SU-DHL-6 (cell line): ENCODE data around the gene ANKRD66.

Source experiments
- H2AFZ ChIP-seq: fragments of 200-600 bp; sonication (generic); 2 replicates; pipeline ENCODE4 v1.6.1; 2014; ENCODE audit warnings: low read depth, mild to moderate bottlenecking, moderate library complexity, mixed read lengths, antibody characterized with exemption, low read length; ENCODE audit not compliant: severe bottlenecking
- H3F3A ChIP-seq: fragments of 200-600 bp; shearing (Covaris generic); 2 replicates; pipeline ENCODE4 v1.6.0; 2016; ENCODE audit warnings: antibody characterized with exemption, mild to moderate bottlenecking; ENCODE audit not compliant: insufficient read depth
- H3K27ac ChIP-seq: fragments of 200-600 bp; sonication (generic); 2 replicates; pipeline ENCODE4 v1.5.1; 2016; ENCODE audit warnings: low read depth, mild to moderate bottlenecking, low read length, moderate library complexity, mixed read lengths
- H3K27me3 ChIP-seq: fragments of 200-600 bp; sonication (generic), shearing (Covaris generic); 2 replicates; pipeline ENCODE4 v1.6.0; 2014; ENCODE audit warnings: mild to moderate bottlenecking, low read length
- H3K36me3 ChIP-seq: fragments of 200-600 bp; sonication (generic); 2 replicates; pipeline ENCODE4 v1.6.1; 2014; ENCODE audit warnings: mild to moderate bottlenecking, low read length, mixed read lengths
- H3K4me2 ChIP-seq: fragments of 300-600, 200-600 bp; shearing (Covaris generic), sonication (generic); 2 replicates; pipeline ENCODE4 v1.6.0; 2014; ENCODE audit warnings: low read length, low read depth, mild to moderate bottlenecking; ENCODE audit not compliant: poor library complexity, severe bottlenecking
- H3K4me3 ChIP-seq: fragments of 200-600 bp; sonication (generic); 2 replicates; pipeline ENCODE4 v1.5.1; 2014; ENCODE audit warnings: antibody characterized with exemption, low read length, mild to moderate bottlenecking, mixed read lengths; ENCODE audit not compliant: insufficient read depth, poor library complexity, severe bottlenecking
- H3K79me2 ChIP-seq: fragments of 200-600 bp; sonication (generic); 2 replicates; pipeline ENCODE4 v1.6.1; 2014; ENCODE audit warnings: mild to moderate bottlenecking, low read length, moderate library complexity; ENCODE audit not compliant: insufficient read depth
- H3K9ac ChIP-seq: fragments of 200-600 bp; sonication (generic); 2 replicates; pipeline ENCODE4 v1.7.0; 2014; ENCODE audit warnings: mild to moderate bottlenecking, low read length
- H3K9me2 ChIP-seq: fragments of 200-600 bp; sonication (generic); replicated peaks from 2 replicates; pipeline ENCODE4 v1.6.1; 2014; ENCODE audit warnings: low read length; ENCODE audit not compliant: insufficient read depth
- H3K9me3 ChIP-seq: fragments of 200-600 bp; sonication (generic); 2 replicates; pipeline ENCODE4 v1.6.1; 2014; ENCODE audit warnings: low read length, mixed read lengths; ENCODE audit not compliant: insufficient read depth
- H4K20me1 ChIP-seq: fragments of 200-600 bp; sonication (generic); 2 replicates; pipeline ENCODE4 v1.6.1; 2014; ENCODE audit warnings: low read depth, mild to moderate bottlenecking, antibody characterized with exemption, low read length, moderate library complexity, mixed read lengths
- EZH2phosphoT487 ChIP-seq: fragments of 200-600 bp; sonication (generic), shearing (Covaris generic); conservative IDR thresholded peaks from 2 replicates; pipeline ENCODE4 v1.6.1; 2018; ENCODE audit warnings: mild to moderate bottlenecking, antibody characterized with exemption, low read length, moderate library complexity, mixed read lengths
- TF ChIP-seq, protein P1 (sequence below): fragments of 200-600 bp; sonication (generic); IDR thresholded peaks from one replicate; pipeline ENCODE4 v1.5.1; 2017; ENCODE audit warnings: antibody characterized with exemption, mild to moderate bottlenecking, low read length, moderate library complexity; ENCODE audit not compliant: insufficient read depth, poor library complexity, severe bottlenecking

ANKRD66 gene

DNA sequence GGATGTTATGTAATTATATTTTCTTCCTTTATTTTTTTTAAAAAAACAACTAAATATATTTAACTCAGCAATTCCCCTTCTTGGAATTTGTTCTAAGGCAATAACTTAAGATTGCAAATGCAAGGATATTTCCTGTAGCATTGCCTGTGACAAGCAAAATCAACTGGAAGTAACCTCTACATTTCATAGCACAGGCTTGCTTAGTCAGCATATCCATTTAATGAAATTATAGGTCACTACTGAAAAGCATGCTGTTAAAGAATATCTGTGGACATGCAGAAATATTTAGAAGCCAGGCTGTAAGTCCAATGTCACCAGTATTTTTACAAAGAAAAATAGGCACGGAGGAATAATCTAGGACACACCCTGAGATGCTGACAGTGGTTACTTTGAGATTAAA is 37.8 kb downstream of the ANKRD66 start:
- no peaks in the 10 kb centered on the region for H3K36me3 ChIP-seq
- TF ChIP-seq, protein P1, sequence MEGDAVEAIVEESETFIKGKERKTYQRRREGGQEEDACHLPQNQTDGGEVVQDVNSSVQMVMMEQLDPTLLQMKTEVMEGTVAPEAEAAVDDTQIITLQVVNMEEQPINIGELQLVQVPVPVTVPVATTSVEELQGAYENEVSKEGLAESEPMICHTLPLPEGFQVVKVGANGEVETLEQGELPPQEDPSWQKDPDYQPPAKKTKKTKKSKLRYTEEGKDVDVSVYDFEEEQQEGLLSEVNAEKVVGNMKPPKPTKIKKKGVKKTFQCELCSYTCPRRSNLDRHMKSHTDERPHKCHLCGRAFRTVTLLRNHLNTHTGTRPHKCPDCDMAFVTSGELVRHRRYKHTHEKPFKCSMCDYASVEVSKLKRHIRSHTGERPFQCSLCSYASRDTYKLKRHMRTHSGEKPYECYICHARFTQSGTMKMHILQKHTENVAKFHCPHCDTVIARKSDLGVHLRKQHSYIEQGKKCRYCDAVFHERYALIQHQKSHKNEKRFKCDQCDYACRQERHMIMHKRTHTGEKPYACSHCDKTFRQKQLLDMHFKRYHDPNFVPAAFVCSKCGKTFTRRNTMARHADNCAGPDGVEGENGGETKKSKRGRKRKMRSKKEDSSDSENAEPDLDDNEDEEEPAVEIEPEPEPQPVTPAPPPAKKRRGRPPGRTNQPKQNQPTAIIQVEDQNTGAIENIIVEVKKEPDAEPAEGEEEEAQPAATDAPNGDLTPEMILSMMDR: no peak
- no peak for TF ChIP-seq EZH2phosphoT487
- H3K79me2 ChIP-seq: no peaks in the 10 kb centered on the region
- no peak overlapping the region for H3K27ac ChIP-seq
- H2AFZ ChIP-seq: no peak overlapping the region
- H3F3A ChIP-seq: no peaks in the 10 kb centered on the region
- H4K20me1 ChIP-seq: no peaks in the 10 kb centered on the region
- H3K27me3 ChIP-seq: no peaks in the 10 kb centered on the region
- H3K9ac ChIP-seq: no peak overlapping the region
- H3K9me2 ChIP-seq: no peaks in the 10 kb centered on the region
- H3K9me3 ChIP-seq: no peaks in the 10 kb centered on the region
- H3K4me3 ChIP-seq: no peak overlapping the region
- no peak overlapping the region for H3K4me2 ChIP-seq

DNA sequence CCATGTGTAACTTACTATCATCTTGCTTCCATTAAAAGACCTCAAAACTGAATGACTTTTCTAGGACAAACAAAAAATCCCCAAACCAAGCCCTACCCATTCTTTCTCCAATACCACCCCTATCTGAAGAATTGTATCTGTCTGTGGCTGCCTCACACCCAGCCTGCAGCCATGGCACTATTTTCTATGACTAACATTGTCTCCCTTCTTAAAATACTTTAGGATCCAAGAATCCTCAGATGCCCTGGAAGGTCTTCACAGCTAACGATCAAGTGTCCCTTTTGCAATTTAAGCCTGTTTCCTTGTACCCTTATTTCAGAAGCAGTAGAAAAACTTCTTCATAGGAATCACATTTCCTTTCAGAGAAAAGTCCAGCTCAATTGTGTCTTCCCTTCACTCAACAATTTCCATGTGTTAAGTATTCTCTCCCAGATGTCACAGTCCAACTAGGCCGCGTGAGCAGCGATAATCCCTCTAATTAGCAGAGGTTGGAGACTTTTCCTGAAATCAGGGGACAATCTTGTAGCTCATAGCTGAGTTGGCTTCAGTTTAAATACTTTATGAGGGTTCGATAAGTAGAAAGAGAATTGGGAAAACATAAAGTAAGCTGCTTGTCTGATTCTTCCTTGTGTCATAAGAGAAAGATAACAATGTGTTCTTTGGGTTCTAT is 41.3 kb downstream of the ANKRD66 start:
- no peak overlapping the region for H3K4me3 ChIP-seq
- no peaks in the 10 kb centered on the region for H3K9me2 ChIP-seq
- H3K4me2 ChIP-seq: no peak overlapping the region
- H3F3A ChIP-seq: no peaks in the 10 kb centered on the region
- no peaks in the 10 kb centered on the region for H4K20me1 ChIP-seq
- H3K9ac ChIP-seq: no peak overlapping the region
- no peaks in the 10 kb centered on the region for H3K9me3 ChIP-seq
- TF ChIP-seq, protein P1: no peak
- TF ChIP-seq EZH2phosphoT487: no peak
- H3K27me3 ChIP-seq: no peaks in the 10 kb centered on the region
- no peaks in the 10 kb centered on the region for H3K36me3 ChIP-seq
- H3K27ac ChIP-seq: no peak overlapping the region
- H2AFZ ChIP-seq: no peak overlapping the region
- H3K79me2 ChIP-seq: no peaks in the 10 kb centered on the region

DNA sequence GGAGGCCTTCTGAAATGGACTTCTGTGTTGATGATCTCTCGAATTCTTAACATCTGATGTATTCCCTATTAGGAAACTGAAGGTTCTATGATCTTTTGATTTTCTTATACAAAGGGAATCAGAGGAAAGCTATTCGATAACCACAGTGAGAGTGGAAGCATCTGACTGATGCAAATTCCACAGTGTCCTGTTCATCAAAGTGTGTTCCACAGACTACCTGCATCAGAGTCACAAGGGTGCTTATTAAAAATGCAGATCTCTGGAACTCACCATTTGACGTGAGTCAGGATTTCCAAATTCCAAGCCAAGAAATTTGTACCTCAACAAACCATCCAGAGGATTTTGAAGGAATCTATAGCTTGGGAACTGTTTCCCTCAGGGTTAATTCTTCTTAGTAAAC is 42.1 kb downstream of the ANKRD66 start:
- no peak overlapping the region for H3K4me3 ChIP-seq
- H4K20me1 ChIP-seq: no peaks in the 10 kb centered on the region
- no peaks in the 10 kb centered on the region for H3K9me3 ChIP-seq
- TF ChIP-seq EZH2phosphoT487: no peak
- TF ChIP-seq, protein P1: no peak
- no peaks in the 10 kb centered on the region for H3K36me3 ChIP-seq
- H3K9me2 ChIP-seq: no peaks in the 10 kb centered on the region
- no peaks in the 10 kb centered on the region for H3K79me2 ChIP-seq
- no peak overlapping the region for H3K27ac ChIP-seq
- no peak overlapping the region for H3K4me2 ChIP-seq
- H3F3A ChIP-seq: no peaks in the 10 kb centered on the region
- no peaks in the 10 kb centered on the region for H3K27me3 ChIP-seq
- no peak overlapping the region for H2AFZ ChIP-seq
- H3K9ac ChIP-seq: no peak overlapping the region
